Karpas-422 (cell line): ENCODE measurements around the gene SCN7A. TPM values are rescaled to one million over a fixed set of nuclear protein-coding genes. Genes with fewer than 3 reads are reported as not detected.

Source experiments
- DNase-seq: peaks from one replicate; pipeline ENCODE4 v3.0.0-alpha.2; 2015
- H2AFZ ChIP-seq: fragments of 200-600 bp; sonication (generic); 2 replicates; pipeline ENCODE4 v1.6.1; 2014; ENCODE audit warnings: antibody characterized with exemption, low read length, mixed read lengths
- H3K27ac ChIP-seq: fragments of 200-600 bp; sonication (generic); 2 replicates; pipeline ENCODE4 v1.5.1; 2014; ENCODE audit warnings: mild to moderate bottlenecking, low read length, moderate library complexity
- H3K27me3 ChIP-seq: fragments of 200-600 bp; sonication (generic); 2 replicates; pipeline ENCODE4 v1.6.1; 2014; ENCODE audit warnings: low read length, mixed read lengths
- H3K36me3 ChIP-seq: fragments of 200-600 bp; sonication (generic); 2 replicates; pipeline ENCODE4 v1.6.1; 2014; ENCODE audit warnings: low read length, mixed read lengths; ENCODE audit not compliant: insufficient read depth
- H3K4me1 ChIP-seq: fragments of 200-600 bp; sonication (generic); 2 replicates; pipeline ENCODE4 v1.6.1; 2014; ENCODE audit warnings: mild to moderate bottlenecking, low read length, mixed read lengths
- H3K4me2 ChIP-seq: fragments of 200-600 bp; sonication (generic); 2 replicates; pipeline ENCODE4 v1.6.1; 2014; ENCODE audit warnings: low read length, low read depth, mild to moderate bottlenecking; ENCODE audit not compliant: poor library complexity, severe bottlenecking
- H3K4me3 ChIP-seq: fragments of 200-600 bp; sonication (generic); 2 replicates; pipeline ENCODE4 v1.5.1; 2014; ENCODE audit warnings: mild to moderate bottlenecking, antibody characterized with exemption, low read length, mixed read lengths
- H3K79me2 ChIP-seq: fragments of 200-600 bp; sonication (generic); 2 replicates; pipeline ENCODE4 v1.6.1; 2014; ENCODE audit warnings: mild to moderate bottlenecking, low read length, mixed read lengths
- H3K9ac ChIP-seq: fragments of 200-600 bp; sonication (generic); 2 replicates; pipeline ENCODE4 v1.6.0; 2014; ENCODE audit warnings: low read length
- H3K9me2 ChIP-seq: fragments of 200-600 bp; sonication (generic), shearing (Covaris generic); replicated peaks from 2 replicates; pipeline ENCODE4 v1.6.0; 2014; ENCODE audit warnings: mild to moderate bottlenecking, low read length, moderate library complexity; ENCODE audit not compliant: insufficient read depth
- H3K9me3 ChIP-seq: fragments of 300-700, 200-600 bp; sonication (generic); 2 replicates; pipeline ENCODE4 v1.6.1; 2014; ENCODE audit warnings: low read length, mixed read lengths
- H4K20me1 ChIP-seq: fragments of 200-600 bp; sonication (generic); 2 replicates; pipeline ENCODE4 v1.6.1; 2014; ENCODE audit warnings: mild to moderate bottlenecking, antibody characterized with exemption, low read length, low read depth; ENCODE audit not compliant: insufficient read depth
- total RNA-seq: library from RNA; depleted of rRNA; stranded (reverse); fragments of >200 nt; shearing (Covaris generic); gene quantifications from 2 replicates; pipeline ENCODE4 v1.2.3, GENCODE V29; 2014; ENCODE audit warnings: low replicate concordance

SCN7A gene
- total RNA-seq, 1 experiment from 2014 or later: not detected

DNA sequence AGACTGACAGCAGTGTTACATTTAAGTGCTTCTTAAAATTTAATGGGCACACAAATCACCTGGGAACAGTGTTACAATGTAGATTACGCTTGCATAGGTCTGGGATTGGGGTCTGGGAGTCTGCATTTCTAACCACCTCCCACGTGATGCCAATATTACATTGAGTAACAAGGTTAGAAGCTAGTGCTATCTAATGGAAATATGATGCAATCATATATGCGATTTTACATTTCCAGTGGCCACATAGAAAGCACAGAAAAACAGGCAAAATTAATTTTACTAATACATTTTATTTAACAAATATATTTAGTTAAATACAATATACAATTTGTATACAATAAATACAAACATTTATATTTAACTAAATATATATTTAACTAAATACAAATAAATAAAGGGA lies 53.7 kb downstream of the SCN7A start:
- H3K36me3 ChIP-seq: no peaks in the 10 kb centered on the region
- no peaks in the 10 kb centered on the region for H4K20me1 ChIP-seq
- H3K4me3 ChIP-seq: no peak overlapping the region
- H2AFZ ChIP-seq: no peak overlapping the region
- no peak for DNase-seq
- no peaks in the 10 kb centered on the region for H3K27me3 ChIP-seq
- no peaks in the 10 kb centered on the region for H3K4me1 ChIP-seq
- no peak overlapping the region for H3K4me2 ChIP-seq
- H3K9me3 ChIP-seq: no peaks in the 10 kb centered on the region
- H3K9ac ChIP-seq: no peak overlapping the region
- H3K79me2 ChIP-seq: no peaks in the 10 kb centered on the region
- no peak overlapping the region for H3K27ac ChIP-seq
- H3K9me2 ChIP-seq: no peaks in the 10 kb centered on the region

DNA sequence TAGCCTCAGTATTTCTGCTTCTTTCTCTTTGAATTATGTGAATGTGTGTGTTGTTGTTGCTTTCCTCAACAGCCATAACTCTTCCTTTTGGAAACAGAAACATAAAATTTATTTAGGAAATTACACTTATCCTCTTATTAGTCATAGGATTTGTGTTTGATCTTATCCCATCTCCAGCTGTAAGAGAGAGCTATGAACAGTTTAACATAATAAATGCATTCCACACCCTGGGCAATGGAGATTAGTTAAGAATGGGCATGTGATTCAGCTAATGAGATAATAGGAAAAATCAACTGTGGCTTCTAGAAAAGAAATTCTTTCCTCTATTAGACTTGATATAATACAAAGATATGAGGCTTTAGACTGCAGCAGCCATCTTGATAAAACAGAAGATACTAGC lies 55.0 kb downstream of the SCN7A start:
- Histone ChIP-seq H3K4me1 (no peaks in the 10 kb centered on the region), H3K4me2 (no peak overlapping the region), H3K27ac (no peak overlapping the region), H3K9ac (no peak overlapping the region), H3K79me2 (no peaks in the 10 kb centered on the region), H2AFZ (no peak overlapping the region), H3K36me3 (no peaks in the 10 kb centered on the region), H3K9me2 (no peaks in the 10 kb centered on the region), H4K20me1 (no peaks in the 10 kb centered on the region), H3K4me3 (no peak overlapping the region), H3K9me3 (no peaks in the 10 kb centered on the region), H3K27me3 (no peaks in the 10 kb centered on the region)
- no peak for DNase-seq

DNA sequence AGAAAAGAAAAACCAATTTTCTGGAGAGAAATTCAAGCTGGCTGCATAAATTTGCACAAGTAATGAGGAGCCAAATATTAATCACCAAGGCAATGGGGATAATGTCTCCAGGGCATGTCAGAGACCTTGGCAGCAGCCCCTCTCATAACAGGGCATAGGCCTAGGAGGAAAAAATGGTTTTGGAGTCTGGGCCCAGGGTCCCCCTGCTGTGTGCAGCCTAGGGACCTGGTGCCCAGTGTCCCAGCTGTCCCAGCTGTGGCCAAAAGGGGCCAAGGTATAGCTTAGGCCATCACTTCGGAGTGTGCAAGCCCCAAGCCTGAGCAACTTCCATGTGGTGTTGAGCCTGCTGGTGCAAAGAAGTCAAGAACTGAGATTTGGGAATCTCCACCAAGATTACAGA lies 57.1 kb downstream of the SCN7A start:
- Histone ChIP-seq H3K27me3 (no peaks in the 10 kb centered on the region), H2AFZ (no peak overlapping the region), H3K4me3 (no peak overlapping the region), H3K9ac (no peak overlapping the region), H3K4me2 (no peak overlapping the region), H4K20me1 (no peaks in the 10 kb centered on the region), H3K9me3 (no peaks in the 10 kb centered on the region), H3K27ac (no peak overlapping the region), H3K4me1 (peaks cover 10% of the 10 kb centered on the region), H3K36me3 (no peaks in the 10 kb centered on the region), H3K9me2 (no peaks in the 10 kb centered on the region), H3K79me2 (no peaks in the 10 kb centered on the region)
- no peak for DNase-seq

DNA sequence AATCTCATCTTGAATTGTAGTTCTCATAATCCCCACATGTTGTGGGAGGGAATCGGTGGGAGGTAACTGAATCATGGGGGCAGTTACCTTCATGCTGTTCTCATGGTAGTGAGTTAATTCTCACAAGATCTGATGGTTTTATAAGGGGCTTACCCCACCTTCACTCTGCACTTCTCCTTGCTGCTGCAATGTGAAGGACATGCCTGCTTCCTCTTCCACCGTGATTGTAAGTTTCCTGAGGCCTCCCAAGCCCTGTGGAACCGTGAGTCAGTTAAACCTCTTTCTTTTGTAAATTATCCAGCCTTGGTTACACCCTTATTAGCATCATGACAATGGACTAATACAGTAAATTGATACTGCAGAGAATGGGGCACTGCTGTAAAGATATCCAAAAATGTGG lies 57.9 kb downstream of the SCN7A start:
- no peak overlapping the region for H3K27ac ChIP-seq
- no peak overlapping the region for H2AFZ ChIP-seq
- H3K36me3 ChIP-seq: no peaks in the 10 kb centered on the region
- no peak overlapping the region for H3K4me2 ChIP-seq
- no peak overlapping the region for H3K4me3 ChIP-seq
- no peaks in the 10 kb centered on the region for H4K20me1 ChIP-seq
- no peaks in the 10 kb centered on the region for H3K27me3 ChIP-seq
- H3K9me3 ChIP-seq: no peaks in the 10 kb centered on the region
- no peaks in the 10 kb centered on the region for H3K9me2 ChIP-seq
- H3K9ac ChIP-seq: no peak overlapping the region
- no peak for DNase-seq
- no peaks in the 10 kb centered on the region for H3K79me2 ChIP-seq
- peaks cover 10% of the 10 kb centered on the region for H3K4me1 ChIP-seq

DNA sequence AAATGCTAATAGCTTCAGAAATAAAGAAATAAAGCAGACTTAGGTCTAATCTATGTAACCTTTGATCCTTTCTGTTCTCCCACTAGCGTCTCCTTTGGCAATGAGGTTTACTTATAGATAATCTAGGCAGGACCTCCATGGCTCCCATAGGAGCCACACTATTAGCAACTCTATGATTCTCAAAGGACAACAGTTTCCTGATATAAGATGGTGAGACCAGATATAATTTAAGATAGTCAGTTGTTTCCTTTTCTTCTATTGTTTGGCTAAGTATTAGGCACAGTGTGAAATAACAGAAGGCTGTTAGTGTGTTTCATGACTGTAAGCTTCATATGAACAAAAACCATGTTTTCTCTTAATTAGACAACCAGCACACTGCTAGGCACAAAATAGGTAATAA lies 59.6 kb downstream of the SCN7A start:
- no peak overlapping the region for H3K27ac ChIP-seq
- H4K20me1 ChIP-seq: no peaks in the 10 kb centered on the region
- no peaks in the 10 kb centered on the region for H3K27me3 ChIP-seq
- no peak for DNase-seq
- no peak overlapping the region for H3K9ac ChIP-seq
- peaks cover 10% of the 10 kb centered on the region for H3K4me1 ChIP-seq
- H3K79me2 ChIP-seq: no peaks in the 10 kb centered on the region
- H3K4me2 ChIP-seq: no peak overlapping the region
- H3K9me3 ChIP-seq: no peaks in the 10 kb centered on the region
- H2AFZ ChIP-seq: no peak overlapping the region
- H3K36me3 ChIP-seq: no peaks in the 10 kb centered on the region
- H3K4me3 ChIP-seq: no peak overlapping the region
- no peaks in the 10 kb centered on the region for H3K9me2 ChIP-seq

DNA sequence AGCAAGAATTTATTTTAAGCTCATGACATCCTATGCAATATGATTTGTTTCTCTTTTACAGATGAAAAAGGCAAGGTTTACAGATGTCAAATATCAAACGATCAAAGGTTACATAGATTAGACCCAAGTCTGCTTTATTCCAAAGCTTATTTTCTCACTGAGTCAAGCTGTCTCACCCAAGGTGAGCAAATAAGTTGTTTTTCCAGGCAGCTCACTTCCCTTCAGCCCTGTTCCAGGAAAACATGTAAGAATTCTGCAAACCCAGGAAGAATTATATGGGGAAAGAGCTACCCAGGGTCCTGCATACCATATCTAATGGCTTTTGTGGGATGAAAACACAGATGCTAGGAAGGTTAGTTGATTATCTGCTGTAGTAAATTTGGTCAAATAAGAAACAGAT lies 60.6 kb downstream of the SCN7A start:
- Histone ChIP-seq H2AFZ (no peak overlapping the region), H3K79me2 (no peaks in the 10 kb centered on the region), H3K27me3 (no peaks in the 10 kb centered on the region)

DNA sequence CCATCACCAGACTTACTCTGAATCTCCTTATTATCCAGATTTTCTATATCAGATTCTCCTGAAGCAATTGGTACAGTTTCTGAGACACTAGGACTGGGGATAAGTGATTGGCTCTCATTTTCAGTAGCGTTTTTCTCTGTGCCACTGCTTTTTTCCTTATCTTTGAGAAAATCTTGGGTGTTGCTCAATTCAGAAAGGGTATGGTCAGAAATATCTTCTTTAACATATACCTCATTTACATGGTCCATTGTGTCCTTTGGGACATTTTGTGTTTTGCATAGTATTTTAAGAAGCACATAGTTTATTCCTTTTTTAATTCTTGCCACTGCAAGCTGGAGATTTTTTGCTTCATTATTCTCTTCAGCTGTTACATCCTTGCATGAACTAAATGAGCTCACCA lies 61.7 kb downstream of the SCN7A start:
- Histone ChIP-seq H2AFZ (no peak overlapping the region), H3K4me3 (no peak overlapping the region), H3K9me3 (no peaks in the 10 kb centered on the region), H3K79me2 (no peaks in the 10 kb centered on the region), H3K4me2 (peak overlapping the region; percentile 1), H3K36me3 (no peaks in the 10 kb centered on the region), H3K4me1 (peaks cover 10% of the 10 kb centered on the region), H3K27me3 (no peaks in the 10 kb centered on the region), H4K20me1 (no peaks in the 10 kb centered on the region), H3K27ac (no peak overlapping the region), H3K9ac (no peak overlapping the region), H3K9me2 (no peaks in the 10 kb centered on the region)
- DNase-seq: no peak

More for the DNA sequence above, 60.6 kb downstream of the SCN7A start:
- no peaks in the 10 kb centered on the region for H3K36me3 ChIP-seq
- no peaks in the 10 kb centered on the region for H3K9me3 ChIP-seq
- no peaks in the 10 kb centered on the region for H3K9me2 ChIP-seq
- no peaks in the 10 kb centered on the region for H4K20me1 ChIP-seq
- DNase-seq: no peak
- H3K4me3 ChIP-seq: no peak overlapping the region
- H3K4me1 ChIP-seq: peaks cover 10% of the 10 kb centered on the region
- H3K9ac ChIP-seq: no peak overlapping the region
- H3K4me2 ChIP-seq: no peak overlapping the region
- H3K27ac ChIP-seq: no peak overlapping the region

DNA sequence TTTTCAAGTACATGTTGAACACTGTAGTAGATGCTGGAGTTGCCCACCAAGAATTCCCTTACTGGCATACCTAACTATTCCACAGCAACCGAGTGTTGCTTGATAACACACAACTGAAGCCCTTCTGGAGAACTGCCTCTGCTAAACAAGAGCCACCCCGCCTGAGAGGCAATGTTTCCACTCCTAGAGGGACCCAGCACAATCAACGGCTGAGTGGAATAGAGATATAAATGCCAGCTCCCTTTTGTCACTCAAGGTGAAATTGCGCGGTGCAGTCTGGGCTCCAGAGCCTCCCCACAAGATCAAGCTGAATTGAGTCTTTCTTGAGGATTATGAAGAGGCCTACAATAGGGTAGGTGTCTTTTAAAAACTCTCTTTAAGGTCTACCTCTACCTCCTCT lies 69.2 kb downstream of the SCN7A start:
- no peaks in the 10 kb centered on the region for H4K20me1 ChIP-seq
- H3K9me2 ChIP-seq: no peaks in the 10 kb centered on the region
- H3K4me2 ChIP-seq: no peak overlapping the region
- DNase-seq: no peak
- H3K27ac ChIP-seq: no peak overlapping the region
- H3K9ac ChIP-seq: no peak overlapping the region
- no peaks in the 10 kb centered on the region for H3K9me3 ChIP-seq
- H3K36me3 ChIP-seq: no peaks in the 10 kb centered on the region
- no peaks in the 10 kb centered on the region for H3K4me1 ChIP-seq
- no peak overlapping the region for H3K4me3 ChIP-seq
- no peaks in the 10 kb centered on the region for H3K27me3 ChIP-seq
- no peaks in the 10 kb centered on the region for H3K79me2 ChIP-seq
- no peak overlapping the region for H2AFZ ChIP-seq

DNA sequence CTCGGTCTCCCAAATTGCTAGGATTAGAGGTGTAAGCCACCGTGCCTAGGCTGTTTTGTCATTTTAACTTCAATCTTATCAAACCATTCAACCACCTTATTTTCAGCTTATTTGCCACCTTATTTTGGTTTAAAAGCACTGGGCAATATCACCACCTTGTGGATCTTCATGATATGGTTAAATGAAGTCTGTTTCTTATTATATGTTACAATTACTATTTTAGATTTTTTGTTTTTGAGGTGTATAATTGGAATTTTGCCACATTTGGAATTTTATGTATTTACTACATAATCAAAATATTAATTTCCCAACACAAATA lies 74.5 kb downstream of the SCN7A start:
- Histone ChIP-seq H2AFZ (no peak overlapping the region), H3K9me2 (no peaks in the 10 kb centered on the region)

More for the DNA sequence above, 74.5 kb downstream of the SCN7A start:
- DNase-seq: peak; percentile 55
- no peak overlapping the region for H3K9ac ChIP-seq
- H3K27me3 ChIP-seq: no peaks in the 10 kb centered on the region
- no peak overlapping the region for H3K27ac ChIP-seq
- no peak overlapping the region for H3K4me2 ChIP-seq
- no peaks in the 10 kb centered on the region for H4K20me1 ChIP-seq
- no peaks in the 10 kb centered on the region for H3K9me3 ChIP-seq
- no peaks in the 10 kb centered on the region for H3K79me2 ChIP-seq
- H3K4me3 ChIP-seq: no peak overlapping the region
- no peaks in the 10 kb centered on the region for H3K36me3 ChIP-seq
- H3K4me1 ChIP-seq: no peaks in the 10 kb centered on the region
